Neural progenitor cell (in vitro differentiated cells): ENCODE results near the gene NKX6-1. TPM values are rescaled to one million over a fixed set of nuclear protein-coding genes. Genes with fewer than 3 reads are reported as not detected.

Source experiments
- DNase-seq: peaks from one replicate; pipeline ENCODE4 v3.0.0-alpha.2; 2016; ENCODE audit warnings: low spot score
- H2AFZ ChIP-seq: fragments of 200-600 bp; sonication (generic); replicated peaks from 2 replicates; pipeline ENCODE4 v1.6.1; 2016; ENCODE audit warnings: antibody characterized with exemption
- H3F3A ChIP-seq: fragments of 200-600 bp; sonication (generic); 2 replicates; pipeline ENCODE4 v1.6.1; 2016; ENCODE audit warnings: antibody characterized with exemption, low read depth
- H3K27ac ChIP-seq: fragments of 200-600 bp; sonication (generic); 2 replicates; pipeline ENCODE4 v1.5.1; 2016; ENCODE audit warnings: mild to moderate bottlenecking
- H3K27me3 ChIP-seq: fragments of 200-600 bp; sonication (generic); 2 replicates; pipeline ENCODE4 v1.6.1; 2016; ENCODE audit warnings: mild to moderate bottlenecking, moderate library complexity
- H3K36me3 ChIP-seq: fragments of 200-600 bp; sonication (generic); 2 replicates; pipeline ENCODE4 v1.5.1; 2016
- H3K4me1 ChIP-seq: fragments of 200-600 bp; sonication (generic); 2 replicates; pipeline ENCODE4 v1.6.1; 2016; ENCODE audit warnings: mixed run types
- H3K4me2 ChIP-seq: fragments of 200-600 bp; sonication (generic); 2 replicates; pipeline ENCODE4 v1.6.1; 2016
- H3K4me3 ChIP-seq: fragments of 200-600 bp; sonication (generic); 2 replicates; pipeline ENCODE4 v1.5.1; 2016
- H3K79me2 ChIP-seq: fragments of 200-600 bp; sonication (generic); 2 replicates; pipeline ENCODE4 v1.6.1; 2016; ENCODE audit warnings: low read depth
- H3K9ac ChIP-seq: fragments of 200-600 bp; sonication (generic); 2 replicates; pipeline ENCODE4 v1.6.1; 2016
- H3K9me3 ChIP-seq: fragments of 200-600 bp; sonication (generic); 2 replicates; pipeline ENCODE4 v1.5.1; 2016; ENCODE audit warnings: low read depth
- H4K20me1 ChIP-seq: fragments of 200-600 bp; sonication (generic); 2 replicates; pipeline ENCODE4 v1.6.1; 2016; ENCODE audit warnings: low read depth
- H3K27ac Mint-ChIP-seq: 3 replicates; pipeline ENCODE4 v1.8.0; 2021; ENCODE audit warnings: mixed read lengths
- H3K27me3 Mint-ChIP-seq: 2 replicates; pipeline ENCODE4 v1.8.0; 2022; ENCODE audit warnings: low read depth, mild to moderate bottlenecking, inconsistent platforms, moderate library complexity, mixed read lengths; ENCODE audit not compliant: insufficient read depth
- H3K36me3 Mint-ChIP-seq: 3 replicates; pipeline ENCODE4 v1.8.0; 2021; ENCODE audit warnings: mixed read lengths
- H3K4me1 Mint-ChIP-seq: 3 replicates; pipeline ENCODE4 v1.8.0; 2021; ENCODE audit warnings: mixed read lengths
- H3K4me3 Mint-ChIP-seq: 3 replicates; pipeline ENCODE4 v1.8.0; 2021; ENCODE audit warnings: mild to moderate bottlenecking, moderate library complexity, mixed read lengths
- H3K9me3 Mint-ChIP-seq: 3 replicates; pipeline ENCODE4 v1.8.0; 2020; ENCODE audit warnings: mixed read lengths
- EZH2 ChIP-seq: fragments of 200-600 bp; sonication (generic); IDR thresholded peaks from 2 replicates; pipeline ENCODE4 v1.6.1; 2017; ENCODE audit warnings: antibody characterized with exemption, mild to moderate bottlenecking, moderate library complexity
- EZH2phosphoT487 ChIP-seq: fragments of 200-600 bp; sonication (generic); IDR thresholded peaks from 2 replicates; pipeline ENCODE4 v1.6.1; 2017; ENCODE audit warnings: antibody characterized with exemption
- total RNA-seq: library from RNA; depleted of rRNA; stranded (reverse); fragments of >200 nt; gene quantifications from 2 replicates; pipeline ENCODE4 v1.2.3, GENCODE V29; 2015; ENCODE audit warnings: low replicate concordance
- TF ChIP-seq, protein P1 (sequence below): fragments of 200-600 bp; sonication (generic); IDR thresholded peaks from 2 replicates; pipeline ENCODE4 v1.5.1; 2017; ENCODE audit warnings: antibody characterized with exemption, mild to moderate bottlenecking

Gene NKX6-1
- total RNA-seq, 1 donor from 2014 or later: 0.79 TPM

DNA sequence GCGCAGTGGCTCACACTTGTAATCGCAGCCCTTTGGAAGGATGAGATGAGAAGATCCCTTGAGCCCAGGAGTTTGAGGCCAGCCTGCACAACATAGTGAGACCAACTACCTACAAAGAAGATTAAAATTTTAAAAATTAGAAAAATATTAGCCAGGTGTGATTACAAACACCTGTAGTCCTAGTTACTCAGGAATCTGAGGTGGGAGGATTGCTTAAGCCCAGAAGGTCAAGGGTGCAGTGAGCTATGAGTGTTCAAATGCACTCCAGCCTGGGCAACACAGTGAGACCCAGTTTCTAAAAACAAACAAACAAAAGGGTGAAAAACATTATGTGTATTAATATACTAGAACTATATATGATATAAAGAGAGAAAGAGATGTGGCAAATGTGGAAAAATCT is 36.8 kb upstream of the NKX6-1 start:
- no peaks in the 10 kb centered on the region for H3K79me2 ChIP-seq
- Mint-ChIP-seq H3K4me1 (peaks cover 7% of the 10 kb centered on the region), H3K27ac (no peak overlapping the region), H3K36me3 (no peaks in the 10 kb centered on the region), H3K4me3 (no peak overlapping the region), H3K9me3 (peaks cover 11% of the 10 kb centered on the region), H3K27me3 (no peaks in the 10 kb centered on the region)
- H3K4me2 ChIP-seq: no peak overlapping the region
- H3K27me3 ChIP-seq: no peaks in the 10 kb centered on the region
- no peaks in the 10 kb centered on the region for H4K20me1 ChIP-seq
- no peaks in the 10 kb centered on the region for H3K9me3 ChIP-seq
- no peak overlapping the region for H3K9ac ChIP-seq
- no peak for DNase-seq
- no peaks in the 10 kb centered on the region for H3K4me1 ChIP-seq
- no peak overlapping the region for H3K27ac ChIP-seq
- TF ChIP-seq, protein P1, sequence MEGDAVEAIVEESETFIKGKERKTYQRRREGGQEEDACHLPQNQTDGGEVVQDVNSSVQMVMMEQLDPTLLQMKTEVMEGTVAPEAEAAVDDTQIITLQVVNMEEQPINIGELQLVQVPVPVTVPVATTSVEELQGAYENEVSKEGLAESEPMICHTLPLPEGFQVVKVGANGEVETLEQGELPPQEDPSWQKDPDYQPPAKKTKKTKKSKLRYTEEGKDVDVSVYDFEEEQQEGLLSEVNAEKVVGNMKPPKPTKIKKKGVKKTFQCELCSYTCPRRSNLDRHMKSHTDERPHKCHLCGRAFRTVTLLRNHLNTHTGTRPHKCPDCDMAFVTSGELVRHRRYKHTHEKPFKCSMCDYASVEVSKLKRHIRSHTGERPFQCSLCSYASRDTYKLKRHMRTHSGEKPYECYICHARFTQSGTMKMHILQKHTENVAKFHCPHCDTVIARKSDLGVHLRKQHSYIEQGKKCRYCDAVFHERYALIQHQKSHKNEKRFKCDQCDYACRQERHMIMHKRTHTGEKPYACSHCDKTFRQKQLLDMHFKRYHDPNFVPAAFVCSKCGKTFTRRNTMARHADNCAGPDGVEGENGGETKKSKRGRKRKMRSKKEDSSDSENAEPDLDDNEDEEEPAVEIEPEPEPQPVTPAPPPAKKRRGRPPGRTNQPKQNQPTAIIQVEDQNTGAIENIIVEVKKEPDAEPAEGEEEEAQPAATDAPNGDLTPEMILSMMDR: no peak
- H3K36me3 ChIP-seq: no peaks in the 10 kb centered on the region
- H2AFZ ChIP-seq: no peak overlapping the region
- H3K4me3 ChIP-seq: no peak overlapping the region
- no peaks in the 10 kb centered on the region for H3F3A ChIP-seq

DNA sequence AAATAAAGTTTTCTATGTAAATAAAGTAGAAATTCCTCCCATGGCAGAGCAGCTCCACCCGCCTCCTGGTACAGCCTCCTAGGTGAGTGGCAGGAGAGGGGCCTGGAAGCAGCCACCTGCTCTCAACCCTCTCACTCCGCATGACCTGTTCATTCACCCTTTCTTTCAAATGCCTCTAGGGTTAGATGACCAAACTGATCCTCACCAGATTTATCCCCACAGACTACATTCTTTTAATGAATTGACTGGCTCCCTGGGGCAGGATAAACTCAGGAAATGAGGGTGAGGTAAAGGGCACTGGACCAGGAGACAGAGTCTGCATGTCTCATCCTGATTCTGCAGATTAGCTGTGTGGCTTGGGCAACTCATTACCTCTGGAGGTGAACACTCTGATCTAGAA is 32.6 kb upstream of the NKX6-1 start:
- Histone ChIP-seq H2AFZ (no peak overlapping the region), H3K79me2 (no peaks in the 10 kb centered on the region), H3K4me1 (no peaks in the 10 kb centered on the region), H3K27me3 (no peaks in the 10 kb centered on the region), H3K9ac (no peak overlapping the region), H3K9me3 (no peaks in the 10 kb centered on the region), H4K20me1 (no peaks in the 10 kb centered on the region), H3K4me2 (no peak overlapping the region), H3K27ac (no peak overlapping the region), H3K36me3 (no peaks in the 10 kb centered on the region), H3K4me3 (no peak overlapping the region), H3F3A (no peaks in the 10 kb centered on the region)
- H3K36me3 Mint-ChIP-seq: no peaks in the 10 kb centered on the region
- H3K27ac Mint-ChIP-seq: no peak overlapping the region
- H3K4me1 Mint-ChIP-seq: peaks cover 7% of the 10 kb centered on the region
- no peak overlapping the region for H3K4me3 Mint-ChIP-seq
- H3K27me3 Mint-ChIP-seq: no peaks in the 10 kb centered on the region
- peaks cover 11% of the 10 kb centered on the region for H3K9me3 Mint-ChIP-seq
- peak; percentile 30 for DNase-seq
- TF ChIP-seq EZH2: no peak
- TF ChIP-seq EZH2phosphoT487: no peak
- TF ChIP-seq, protein P1: no peak

DNA sequence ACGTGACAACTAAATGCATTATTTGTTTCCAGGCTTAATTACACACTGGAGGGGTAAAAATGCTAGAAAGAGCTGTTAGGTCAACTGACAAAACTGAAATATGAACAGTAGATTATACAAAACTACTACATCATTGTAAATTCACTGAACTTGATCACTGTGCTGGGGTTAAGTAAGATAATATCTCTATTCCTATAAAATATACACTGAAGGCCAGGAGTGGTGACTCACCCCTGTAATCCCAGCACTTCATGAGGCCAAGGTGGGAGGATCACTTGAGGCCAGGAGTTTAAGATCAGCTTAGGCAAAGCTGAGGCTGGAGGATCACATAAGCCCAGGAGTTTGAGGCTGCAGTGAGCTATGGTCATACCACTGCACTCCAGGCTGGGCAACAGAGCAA is 31.8 kb upstream of the NKX6-1 start:
- Histone ChIP-seq H3K79me2 (no peaks in the 10 kb centered on the region), H3F3A (no peaks in the 10 kb centered on the region), H4K20me1 (no peaks in the 10 kb centered on the region), H3K27ac (no peak overlapping the region), H3K4me1 (no peaks in the 10 kb centered on the region), H3K36me3 (no peaks in the 10 kb centered on the region), H3K27me3 (no peaks in the 10 kb centered on the region), H3K4me3 (no peak overlapping the region), H2AFZ (no peak overlapping the region), H3K9ac (no peak overlapping the region), H3K9me3 (no peaks in the 10 kb centered on the region), H3K4me2 (no peak overlapping the region)
- Mint-ChIP-seq H3K27ac (no peak overlapping the region), H3K36me3 (no peaks in the 10 kb centered on the region), H3K27me3 (no peaks in the 10 kb centered on the region), H3K9me3 (peaks cover 11% of the 10 kb centered on the region), H3K4me3 (no peak overlapping the region), H3K4me1 (peaks cover 7% of the 10 kb centered on the region)
- no peak for DNase-seq
- TF ChIP-seq, protein P1: no peak
- TF ChIP-seq EZH2phosphoT487: no peak

DNA sequence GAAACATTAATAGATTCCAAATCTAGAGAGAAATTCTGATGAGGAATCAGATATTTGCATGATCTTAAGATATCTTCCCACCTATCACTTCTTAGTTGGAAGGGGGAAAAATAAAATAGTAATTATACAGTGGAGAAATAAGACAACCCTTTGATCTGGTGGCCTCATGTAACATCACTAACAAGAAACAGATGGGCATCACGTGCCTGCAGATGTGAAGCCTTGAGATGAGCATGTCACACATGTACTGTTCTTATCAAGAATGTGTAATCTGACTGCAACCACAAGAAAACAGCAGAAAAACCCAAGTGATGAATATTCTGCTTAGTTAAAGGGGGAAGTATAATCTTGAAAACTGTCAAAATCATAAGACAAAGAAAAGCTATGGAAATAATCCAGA is 31.4 kb upstream of the NKX6-1 start:
- H3K27me3 Mint-ChIP-seq: peaks cover under 1% of the 10 kb centered on the region
- H3K9me3 ChIP-seq: no peaks in the 10 kb centered on the region

More for the DNA sequence above, 31.4 kb upstream of the NKX6-1 start:
- H3K79me2 ChIP-seq: no peaks in the 10 kb centered on the region
- no peak overlapping the region for H2AFZ ChIP-seq
- Mint-ChIP-seq H3K36me3 (no peaks in the 10 kb centered on the region), H3K4me1 (peaks cover 7% of the 10 kb centered on the region), H3K9me3 (peaks cover 11% of the 10 kb centered on the region), H3K4me3 (no peak overlapping the region), H3K27ac (no peak overlapping the region)
- H3K4me2 ChIP-seq: no peak overlapping the region
- DNase-seq: no peak
- H3F3A ChIP-seq: no peaks in the 10 kb centered on the region
- H3K27ac ChIP-seq: no peak overlapping the region
- H3K4me3 ChIP-seq: no peak overlapping the region
- TF ChIP-seq, protein P1: no peak
- TF ChIP-seq EZH2 (no peak), EZH2phosphoT487 (no peak)
- no peak overlapping the region for H3K9ac ChIP-seq
- no peaks in the 10 kb centered on the region for H4K20me1 ChIP-seq
- no peaks in the 10 kb centered on the region for H3K27me3 ChIP-seq
- H3K4me1 ChIP-seq: no peaks in the 10 kb centered on the region
- no peaks in the 10 kb centered on the region for H3K36me3 ChIP-seq
